ENCODE results near the gene CEP295NL. TPM values are rescaled to one million over a fixed set of nuclear protein-coding genes. Genes with fewer than 3 reads are reported as not detected.

The CEP295NL gene
- 1 to 10 TPM in 3 of 9 donors, under 1 TPM in 6; 0.23 to 3.3 (median 0.52) TPM for total RNA-seq
- 1 to 10 TPM in 1 of 2 donors, under 1 TPM in 1; 0.29 to 2.0 TPM for polyA plus RNA-seq
- long read RNA-seq, donor 1 = 0 reads
- long read RNA-seq, donor 2 = 0 reads
- long read RNA-seq, donor 3 = 0 reads

GRCh38 chr17:78903101-78903779, at the start of gene CEP295NL:
CEP295NL (minus strand) TSS chr17:78903201; CDS start chr17:78901828, 1,373 bp downstream.
- ATAC-seq = peak in 1 of 4 donors; percentile 53
- H3K27ac ChIP-seq = peak within 1 kb of the TSS in 1 of 12 donors; percentile 31
- no peaks in the 10 kb centered on the region for H3K9me3 ChIP-seq
- peaks cover 0 to 48% (median 30%) of the 10 kb centered on the region in 12 donors for H3K4me1 ChIP-seq
- H3K27me3 ChIP-seq = no peaks in the 10 kb centered on the region
- no peak within 1 kb of the TSS for H3K4me3 ChIP-seq
- DNase-seq = peak in 1 of 5 donors; percentile 28
- WGBS, 4 donors = 72 to 80% (median 76%) methylated on average over 14 to 17 of the region's 17 CpGs
- TF ChIP-seq CTCF (IDR thresholded peaks at IDR 0.05) (no peak), POLR2A (IDR thresholded peaks at IDR 0.05) (no peak)
- intact Hi-C loops (cut with DNase I) = no loop called here
- peaks cover 0 to 30% (median 8%) of the 10 kb centered on the region in 9 donors for H3K36me3 ChIP-seq

- ATAC-seq (peak in 1 of 4 donors; percentile 27), DNase-seq (no peak)
- TF ChIP-seq CTCF (IDR thresholded peaks at IDR 0.05) = no peak
- H3K27me3 ChIP-seq = no peaks in the 10 kb centered on the region
- peaks cover 0 to 19% (median 9%) of the 10 kb centered on the region in 12 donors for H3K4me1 ChIP-seq
- peaks cover 0 to 21% (median 14%) of the 10 kb centered on the region in 12 donors for H3K9me3 ChIP-seq
- H3K27ac ChIP-seq = peak overlapping the region in 5 of 12 donors; percentile 9 to 67 (median 36)
- no peaks in the 10 kb centered on the region for H3K36me3 ChIP-seq
- WGBS, 4 donors = 86 to 92% (median 88%) methylated on average over 5 to 10 of the region's 10 CpGs
- no peak overlapping the region for H3K4me3 ChIP-seq
- intact Hi-C loops (cut with DNase I) = no loop called here
Observed at GRCh38 chr17:78952706-78953105, 49.7 kb upstream of the CEP295NL start.

GRCh38 chr17:78951967-78952551, 49.1 kb upstream of the CEP295NL start:
- Histone ChIP-seq H3K27ac (peak overlapping the region in 7 of 12 donors; percentile 9 to 70 (median 36)), H3K9me3 (peaks cover 0 to 21% (median 14%) of the 10 kb centered on the region in 12 donors), H3K36me3 (no peaks in the 10 kb centered on the region), H3K4me1 (peaks cover 0 to 19% (median 9%) of the 10 kb centered on the region in 12 donors), H3K4me3 (no peak overlapping the region), H3K27me3 (no peaks in the 10 kb centered on the region)
- whole genome bisulfite sequencing, 4 donors = 46 to 60% (median 56%) methylated on average over 8 to 12 of the region's 12 CpGs
- intact Hi-C loops (cut with DNase I) = no loop called here
- TF ChIP-seq CTCF (IDR thresholded peaks at IDR 0.05) (no peak), POLR2A (IDR thresholded peaks at IDR 0.05) (no peak)
- DNase-seq (peak in 1 of 5 donors; percentile 52), ATAC-seq (peak in 3 of 4 donors; percentile 57 to 72 (median 61))

GRCh38 chr17:78950870-78951269, 47.9 kb upstream of the CEP295NL start:
- intact Hi-C loops (cut with DNase I) = no loop called here
- Histone ChIP-seq H3K4me1 (peaks cover 0 to 19% (median 9%) of the 10 kb centered on the region in 12 donors), H3K4me3 (no peak overlapping the region), H3K36me3 (no peaks in the 10 kb centered on the region), H3K9me3 (peaks cover 0 to 21% (median 14%) of the 10 kb centered on the region in 12 donors), H3K27ac (no peak overlapping the region), H3K27me3 (no peaks in the 10 kb centered on the region)
- DNase-seq (no peak), ATAC-seq (no peak)
- WGBS, 4 donors = 92 to 96% (median 95%) methylated on average over 2 of the region's 2 CpGs
- TF ChIP-seq POLR2A (IDR thresholded peaks at IDR 0.05) = no peak
- no peak for TF ChIP-seq CTCF (IDR thresholded peaks at IDR 0.05)
